Erythroblast (primary cell): ENCODE measurements around the gene HIVEP1.

Source experiments
- GATA1 ChIP-seq: IDR thresholded peaks from 2 replicates; pipeline ENCODE4 v1.6.1; 2011; ENCODE audit warnings: low read depth, mild to moderate bottlenecking, control low read depth, low read length, moderate library complexity
- POLR2A ChIP-seq: IDR thresholded peaks from 2 replicates; pipeline ENCODE4 v1.6.1; 2011; ENCODE audit warnings: mild to moderate bottlenecking, low read length

DNA sequence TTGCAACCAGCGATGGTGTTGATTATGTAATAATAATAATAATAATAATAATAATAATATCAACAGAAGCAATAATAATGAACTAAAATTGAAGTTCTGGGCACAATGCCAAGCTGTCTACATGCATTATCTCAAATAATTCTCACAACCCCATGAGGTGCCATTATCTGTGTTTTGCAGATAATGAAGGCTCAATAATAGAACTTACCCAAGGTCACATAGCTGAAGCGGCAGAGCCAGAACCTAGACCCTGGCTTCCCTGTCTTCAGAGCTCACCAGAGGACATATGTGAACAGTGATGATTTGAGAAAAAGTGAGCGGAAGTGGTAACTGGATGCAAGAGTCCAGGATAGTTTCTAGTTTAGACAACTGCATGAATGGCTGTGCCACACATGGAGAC is 91.0 kb downstream of the HIVEP1 start:
- TF ChIP-seq POLR2A (no peak), GATA1 (no peak)
